ENCODE measurements around the gene TLCD3A. TPM values are rescaled to one million over a fixed set of nuclear protein-coding genes. Genes with fewer than 3 reads are reported as not detected.
A peak's percentile ranks its signal among the peaks of the same experiment; 100 is the strongest.
"Not testable (repeated sequence)": the region's sequence is repeated elsewhere in the genome, so short reads cannot be mapped to it uniquely, and the experiment has no call there.

TLCD3A gene
- total and polyA plus RNA-seq, 2 of the 4 experiments (the other 2 are of a cell fraction), result 15.2 to 35.0 TPM

GRCh38 chr17:789931-790873 is 57.8 kb downstream of the TLCD3A start:
- intact Hi-C loops (cut with micrococcal nuclease), result loop anchor here (10.0 kb wide), 1 partner anchor 115 kb away; no protein-coding TSS in a partner anchor
- in situ Hi-C loops (cut with MboI; ENCODE audit: low sequenced_read_pairs), result loop anchor here (5.0 kb wide), 1 partner anchor 192 kb away; no protein-coding TSS in a partner anchor

GRCh38 chr17:790874-791247 is 58.5 kb downstream of the TLCD3A start:
- H3K9ac ChIP-seq (ENCODE audit: low read depth, low read length); DNase-seq; H2BK20ac ChIP-seq (ENCODE audit: low read depth, low read length); H4K8ac ChIP-seq (ENCODE audit: low read depth in 2 of 2, low read length in 2 of 2); H3K56ac ChIP-seq (ENCODE audit: extremely low read depth, insufficient read depth, low read length); H3K4ac ChIP-seq (ENCODE audit: low read depth, low read length); H3K27ac ChIP-seq (ENCODE audit: insufficient read depth, low read length); CTCF ChIA-PET; in situ Hi-C loops (cut with MboI; ENCODE audit: low sequenced_read_pairs); H3K18ac ChIP-seq (ENCODE audit: low read depth, low read length); POLR2A ChIA-PET (ENCODE audit: unreplicated experiment); H2BK120ac ChIP-seq (ENCODE audit: low read depth, low read length); H2AK5ac ChIP-seq (ENCODE audit: low read depth, low read length); BruUV-seq (replicated peaks); H3K4me2 ChIP-seq (ENCODE audit: low read depth, low read length); H3K9me1 ChIP-seq (ENCODE audit: insufficient read depth, low read length); H3K4me3 ChIP-seq (ENCODE audit: insufficient read depth, low read depth, low read length); ATAC-seq (ENCODE audit: low read depth); H4K91ac ChIP-seq (ENCODE audit: insufficient read depth, low read depth, low read length); H4K5ac ChIP-seq (ENCODE audit: low read depth, low read length); H2BK15ac ChIP-seq (ENCODE audit: low read depth, low read length); H3K27me3 ChIP-seq (ENCODE audit: control insufficient read depth, insufficient read depth, low read length); H3K9me3 ChIP-seq (ENCODE audit: control insufficient read depth, insufficient read depth, low read length); H2BK5ac ChIP-seq (ENCODE audit: low read depth, low read length, poor library complexity, severe bottlenecking): not testable (repeated sequence)
- H2AK9ac ChIP-seq (replicated peaks; ENCODE audit: low read depth, low read length, poor library complexity), result peak overlapping the region; percentile 34
- peaks cover 28% of the 10 kb centered on the region for H3K36me3 ChIP-seq (ENCODE audit: control insufficient read depth, insufficient read depth, low read length)
- H3K14ac ChIP-seq (replicated peaks; ENCODE audit: low read depth, low read length), result 0 out of 2 replicates have a peak overlapping the region, but pooled peaks have one; percentile 21
- no CpG with 5 or more reads among the region's 12 CpGs for WGBS, 2 experiments (ENCODE audit: extremely low coverage in 2 of 2, insufficient read length in 1 of 2)
- H3K4me1 ChIP-seq (ENCODE audit: control insufficient read depth, insufficient read depth, low read length), result peaks cover 14% of the 10 kb centered on the region; the same call in 1 of the 2 replicates
- H2AFZ ChIP-seq (replicated peaks; ENCODE audit: low read length, poor library complexity), result peak overlapping the region; percentile 37
- dilution Hi-C loops (cut with HindIII; ENCODE audit: low sequenced_read_pairs, unreplicated experiment) (loop anchor here (25.0 kb wide), 1 partner anchor 196 kb away; the partner anchor contains the start of genes NXN and TIMM22), intact Hi-C loops (cut with micrococcal nuclease) (loop anchor here (10.0 kb wide), 1 partner anchor 114 kb away; no protein-coding TSS in a partner anchor)
- H3K79me1 ChIP-seq (ENCODE audit: low read depth in 1 of 2, low read length in 2 of 2), result peaks cover 17 to 42% of the 10 kb centered on the region in 2 experiments
- H4K20me1 ChIP-seq (ENCODE audit: insufficient read depth, low read length), result peaks cover 15% of the 10 kb centered on the region
- 0 out of 2 replicates have a peak overlapping the region, but pooled peaks have one; percentile 11 for H3K23ac ChIP-seq (ENCODE audit: low read depth, low read length)

More at GRCh38 chr17:789931-790873, 57.8 kb downstream of the TLCD3A start:
- H4K91ac ChIP-seq (ENCODE audit: insufficient read depth, low read depth, low read length); H3K9me1 ChIP-seq (ENCODE audit: insufficient read depth, low read length); H3K9ac ChIP-seq (ENCODE audit: low read depth, low read length); H3K27me3 ChIP-seq (ENCODE audit: control insufficient read depth, insufficient read depth, low read length); H3K56ac ChIP-seq (ENCODE audit: extremely low read depth, insufficient read depth, low read length); H3K9me3 ChIP-seq (ENCODE audit: control insufficient read depth, insufficient read depth, low read length); H3K18ac ChIP-seq (ENCODE audit: low read depth, low read length); BruUV-seq (replicated peaks); POLR2A ChIA-PET (ENCODE audit: unreplicated experiment); H2BK15ac ChIP-seq (ENCODE audit: low read depth, low read length); H2AFZ ChIP-seq (replicated peaks; ENCODE audit: low read length, poor library complexity); H3K14ac ChIP-seq (replicated peaks; ENCODE audit: low read depth, low read length); H2BK20ac ChIP-seq (ENCODE audit: low read depth, low read length); CTCF ChIA-PET; H3K4me2 ChIP-seq (ENCODE audit: low read depth, low read length); H4K5ac ChIP-seq (ENCODE audit: low read depth, low read length); H2BK5ac ChIP-seq (ENCODE audit: low read depth, low read length, poor library complexity, severe bottlenecking); H2BK120ac ChIP-seq (ENCODE audit: low read depth, low read length); H3K4me3 ChIP-seq (ENCODE audit: insufficient read depth, low read depth, low read length); H3K27ac ChIP-seq (ENCODE audit: insufficient read depth, low read length); H2AK9ac ChIP-seq (replicated peaks; ENCODE audit: low read depth, low read length, poor library complexity); H2AK5ac ChIP-seq (ENCODE audit: low read depth, low read length): not testable (repeated sequence)
- H3K4ac ChIP-seq (ENCODE audit: low read depth, low read length), result 0 out of 2 replicates have a peak overlapping the region, but pooled peaks have one; percentile 35
- TF ChIP-seq CEBPB (IDR thresholded peaks at IDR 0.05; ENCODE audit: low read depth, low read length), result peak; percentile 25; the same call in 1 of the 2 replicates
- peaks cover 11% of the 10 kb centered on the region; the same call in 1 of the 2 replicates for H3K4me1 ChIP-seq (ENCODE audit: control insufficient read depth, insufficient read depth, low read length)
- DNase-seq (peak; percentile 23), ATAC-seq (ENCODE audit: low read depth) (peak; percentile 34)
- WGBS, 2 experiments (ENCODE audit: extremely low coverage in 2 of 2, insufficient read length in 1 of 2), result 49% methylated on average over 10 of the region's 38 CpGs; no CpG with 5 or more reads in 1 of the 2 experiments
- 0 out of 2 replicates have a peak overlapping the region, but pooled peaks have one; percentile 16 for H3K23ac ChIP-seq (ENCODE audit: low read depth, low read length)
- peaks cover 19 to 45% of the 10 kb centered on the region in 2 experiments for H3K79me1 ChIP-seq (ENCODE audit: low read depth in 1 of 2, low read length in 2 of 2)
- H4K20me1 ChIP-seq (ENCODE audit: insufficient read depth, low read length), result peaks cover 15% of the 10 kb centered on the region
- peak overlapping the region in 1 of 2 experiments; percentile 35; a peak in 1 of 4 replicates for H4K8ac ChIP-seq (ENCODE audit: low read depth in 2 of 2, low read length in 2 of 2)
- dilution Hi-C loops (cut with HindIII; ENCODE audit: low sequenced_read_pairs, unreplicated experiment), result loop anchor here (25.0 kb wide), 1 partner anchor 197 kb away; the partner anchor contains the start of genes NXN and TIMM22
- peaks cover 27% of the 10 kb centered on the region for H3K36me3 ChIP-seq (ENCODE audit: control insufficient read depth, insufficient read depth, low read length)
